GM18858 (cell line): Measurements from ENCODE around the gene HTT-AS.

Experiments
- ATAC-seq: cut with Tn5 transposase; IDR thresholded peaks from one replicate; pipeline ENCODE4 v1.9.1; 2021; ENCODE audit not compliant: unreplicated experiment

The HTT-AS gene

GRCh38 chr4:3031357-3032082 lies 42.8 kb downstream of the HTT-AS start:
- no peak for ATAC-seq

- no peak for ATAC-seq
These were observed 43.6 kb downstream of the HTT-AS start for GRCh38 chr4:3030566-3031356.

GRCh38 chr4:3029464-3029863 lies 44.9 kb downstream of the HTT-AS start:
- no peak for ATAC-seq

GRCh38 chr4:3026540-3026939 lies 47.8 kb downstream of the HTT-AS start:
- ATAC-seq: no peak

- ATAC-seq: no peak
These were observed 48.5 kb downstream of the HTT-AS start for GRCh38 chr4:3025881-3026280.

- no peak for ATAC-seq
These were observed 51.7 kb downstream of the HTT-AS start for GRCh38 chr4:3022651-3023050.

- no peak for ATAC-seq
These were observed 52.2 kb downstream of the HTT-AS start for GRCh38 chr4:3022112-3022511.

GRCh38 chr4:3021627-3022026 lies 52.7 kb downstream of the HTT-AS start:
- ATAC-seq: no peak

- ATAC-seq: no peak
These were observed 53.2 kb downstream of the HTT-AS start for GRCh38 chr4:3021127-3021526.

- ATAC-seq: no peak
These were observed 55.0 kb downstream of the HTT-AS start for GRCh38 chr4:3019145-3019846.

GRCh38 chr4:3017504-3017903 lies 56.8 kb downstream of the HTT-AS start:
- no peak for ATAC-seq

GRCh38 chr4:3016961-3017360 lies 57.4 kb downstream of the HTT-AS start:
- ATAC-seq: no peak

GRCh38 chr4:3013839-3014350 lies 60.4 kb downstream of the HTT-AS start:
- ATAC-seq: peak; percentile 63
